GM23338 (cell line): ENCODE data around the gene CLDN15. TPM values are rescaled to one million over a fixed set of nuclear protein-coding genes. Genes with fewer than 3 reads are reported as not detected.
"Not testable (repeated sequence)": the region's sequence is repeated elsewhere in the genome, so short reads cannot be mapped to it uniquely, and the experiment has no call there.

ENCODE experiments used
- ATAC-seq: fragments of 200-7000 bp; cut with Tn5 transposase; 3 replicates; pipeline ENCODE4 v1.9.1; 2020
- DNase-seq: peaks from one replicate; pipeline ENCODE4 v3.0.0-alpha.2; 2015; ENCODE audit warnings: low spot score
- H2AFZ ChIP-seq: fragments of 200-600 bp; sonication (generic); 2 replicates; pipeline ENCODE4 v1.8.0; 2016; ENCODE audit warnings: antibody characterized with exemption, mild to moderate bottlenecking, moderate library complexity
- H3F3A ChIP-seq: fragments of 200-600 bp; sonication (generic); replicated peaks from 2 replicates; pipeline ENCODE4 v1.8.0; 2017; ENCODE audit warnings: antibody characterized with exemption, mixed run types, low read depth
- H3K27ac ChIP-seq: fragments of 200-600 bp; sonication (generic); 2 replicates; pipeline ENCODE4 v1.6.1; 2016; ENCODE audit warnings: low read depth
- H3K27me3 ChIP-seq: fragments of 200-600 bp; sonication (generic); 2 replicates; pipeline ENCODE4 v1.8.0; 2016; ENCODE audit warnings: mild to moderate bottlenecking, mixed run types, moderate library complexity; ENCODE audit not compliant: insufficient read depth
- H3K36me3 ChIP-seq: fragments of 200-600 bp; sonication (generic); 2 replicates; pipeline ENCODE4 v1.8.0; 2016; ENCODE audit warnings: mild to moderate bottlenecking; ENCODE audit not compliant: insufficient read depth
- H3K4me1 ChIP-seq: fragments of 200-600 bp; sonication (generic); 2 replicates; pipeline ENCODE4 v1.8.0; 2016; ENCODE audit warnings: mild to moderate bottlenecking, moderate library complexity; ENCODE audit not compliant: insufficient read depth
- H3K4me2 ChIP-seq: fragments of 200-600 bp; sonication (generic); 2 replicates; pipeline ENCODE4 v1.7.1; 2017; ENCODE audit warnings: mixed run types
- H3K4me3 ChIP-seq: fragments of 200-600 bp; sonication (generic); 2 replicates; pipeline ENCODE4 v1.6.1; 2016; ENCODE audit warnings: mixed run types
- H3K79me2 ChIP-seq: fragments of 200-600 bp; sonication (generic); replicated peaks from 2 replicates; pipeline ENCODE4 v1.8.0; 2017; ENCODE audit warnings: mild to moderate bottlenecking; ENCODE audit not compliant: insufficient read depth
- H3K9me2 ChIP-seq: fragments of 200-600 bp; sonication (generic); 2 replicates; pipeline ENCODE4 v1.8.0; 2017; ENCODE audit not compliant: insufficient read depth
- H4K20me1 ChIP-seq: fragments of 200-600 bp; sonication (generic); replicated peaks from 2 replicates; pipeline ENCODE4 v1.8.0; 2017; ENCODE audit warnings: mild to moderate bottlenecking; ENCODE audit not compliant: insufficient read depth
- H3K27ac Mint-ChIP-seq: 2 replicates; pipeline ENCODE4 v1.8.0; 2020; ENCODE audit warnings: inconsistent platforms, mild to moderate bottlenecking, moderate library complexity, mixed read lengths
- H3K27me3 Mint-ChIP-seq: 3 replicates; pipeline ENCODE4 v1.8.0; 2022; ENCODE audit warnings: low read depth, mild to moderate bottlenecking, moderate library complexity, mixed read lengths, inconsistent platforms; ENCODE audit not compliant: insufficient read depth, poor library complexity
- H3K36me3 Mint-ChIP-seq: 3 replicates; pipeline ENCODE4 v1.8.0; 2021; ENCODE audit warnings: low read depth, mild to moderate bottlenecking, inconsistent platforms, moderate library complexity, mixed read lengths
- H3K4me1 Mint-ChIP-seq: 3 replicates; pipeline ENCODE4 v1.8.0; 2020; ENCODE audit warnings: mild to moderate bottlenecking, inconsistent platforms, mixed read lengths
- H3K4me3 Mint-ChIP-seq: 3 replicates; pipeline ENCODE4 v1.8.0; 2021; ENCODE audit warnings: moderate library complexity, mild to moderate bottlenecking, inconsistent platforms, mixed read lengths
- H3K9me3 Mint-ChIP-seq: 3 replicates; pipeline ENCODE4 v1.8.0; 2020; ENCODE audit warnings: moderate library complexity, mild to moderate bottlenecking, inconsistent platforms, mixed read lengths
- CREB1 ChIP-seq: fragments of 250-450 bp; sonication (Bioruptor Pico); IDR thresholded peaks from 2 replicates; pipeline ENCODE4 v1.5.0; 2020; ENCODE audit warnings: low read depth, mild to moderate bottlenecking, moderate library complexity
- CTCF ChIP-seq, 2 experiments: fragments of 200-600 bp in 1 of 2; sonication (generic) in 1 of 2; conservative IDR thresholded peaks; 2 replicates each; pipeline versions ENCODE4 v1.5.1 to v1.6.1; 2016 to 2017; ENCODE audit warnings: antibody characterized with exemption in 2 of 2, low read depth in 2 of 2, mild to moderate bottlenecking in 2 of 2, moderate library complexity in 1 of 2
- ETS1 ChIP-seq: IDR thresholded peaks from 2 replicates; pipeline ENCODE4 v1.6.1; 2016; ENCODE audit warnings: antibody characterized with exemption
- EZH2 ChIP-seq: fragments of 200-600 bp; sonication (generic); IDR thresholded peaks from one replicate; pipeline ENCODE4 v1.8.0; 2017; ENCODE audit warnings: antibody characterized with exemption, mild to moderate bottlenecking, low read depth; ENCODE audit not compliant: unreplicated experiment
- EZH2phosphoT487 ChIP-seq: fragments of 200-600 bp; sonication (generic); IDR thresholded peaks from one replicate; pipeline ENCODE4 v1.8.1; 2018; ENCODE audit warnings: antibody characterized with exemption; ENCODE audit not compliant: unreplicated experiment
- JUNB ChIP-seq: IDR thresholded peaks from one replicate; pipeline ENCODE4 v1.6.1; 2016; ENCODE audit warnings: antibody characterized with exemption; ENCODE audit not compliant: unreplicated experiment
- ZNF114 ChIP-seq: fragments of 250-450 bp; sonication (Bioruptor Pico); IDR thresholded peaks from 2 replicates; pipeline ENCODE4 v1.5.0; 2020; ENCODE audit warnings: mild to moderate bottlenecking, moderate library complexity
- ZNF331 ChIP-seq: fragments of 250-450 bp; sonication (Bioruptor Pico); IDR thresholded peaks from 2 replicates; pipeline ENCODE4 v1.5.0; 2020; ENCODE audit warnings: low read depth, mild to moderate bottlenecking, moderate library complexity
- ZNF462 ChIP-seq: fragments of 250-450 bp; sonication (Bioruptor Pico); IDR thresholded peaks from 2 replicates; pipeline ENCODE4 v1.5.0; 2020; ENCODE audit warnings: mild to moderate bottlenecking, moderate library complexity
- polyA plus RNA-seq: library from polyadenylated mRNA; unstranded; fragments of >200 nt; fragmentation: Nextera tagmentation; extraction: Ambion mirVana; gene quantifications from 2 replicates; pipeline ENCODE4 v1.2.1, GENCODE V29; 2016
- total RNA-seq: library from RNA; depleted of rRNA; stranded (reverse); fragments of >200 nt; shearing (Covaris generic); gene quantifications from 2 replicates; pipeline ENCODE4 v1.2.3, GENCODE V29; 2014

CLDN15 gene
- total and polyA plus RNA-seq, 2 experiments from 2014 or later: 3.6 to 4.1 TPM

- Mint-ChIP-seq H3K27me3 (peaks cover 12% of the 10 kb centered on the region), H3K4me3 (no peak overlapping the region), H3K36me3 (no peaks in the 10 kb centered on the region), H3K4me1 (peaks cover 3% of the 10 kb centered on the region; the same call in 1 of the 3 replicates), H3K27ac (no peak overlapping the region), H3K9me3 (peaks cover 13% of the 10 kb centered on the region; the same call in 2 of the 3 replicates)
- ATAC-seq: no peak
- no peaks in the 10 kb centered on the region for H3K36me3 ChIP-seq
- H3K27ac ChIP-seq: no peak overlapping the region
- H4K20me1 ChIP-seq: no peaks in the 10 kb centered on the region
- no peak overlapping the region for H2AFZ ChIP-seq
- H3K4me2 ChIP-seq: no peak overlapping the region
- H3F3A ChIP-seq: no peaks in the 10 kb centered on the region
- peaks cover 3% of the 10 kb centered on the region; the same call in 1 of the 2 replicates for H3K4me1 ChIP-seq
- H3K79me2 ChIP-seq: no peaks in the 10 kb centered on the region
- H3K27me3 ChIP-seq: no peaks in the 10 kb centered on the region
- no peak overlapping the region for H3K4me3 ChIP-seq
- DNase-seq: no peak
- H3K9me2 ChIP-seq: no peaks in the 10 kb centered on the region
- TF ChIP-seq ZNF114 (CRISPR knock-in tag) (no peak), CREB1 (CRISPR knock-in tag) (no peak), JUNB (no peak), ETS1 (no peak), ZNF462 (CRISPR knock-in tag) (no peak), EZH2 (no peak), EZH2phosphoT487 (no peak), CTCF (conservative IDR thresholded peaks at IDR 0.05; ENCODE audit: low read depth in 2 of 2) (no peak), ZNF331 (CRISPR knock-in tag) (no peak)
These were observed 28.3 kb upstream of the CLDN15 start for GRCh38 chr7:101265622-101266516.

GRCh38 chr7:101264102-101264706 is 26.6 kb upstream of the CLDN15 start:
- not testable (repeated sequence) for ATAC-seq, H3K4me3 ChIP-seq, H3K27ac Mint-ChIP-seq, H3K36me3 ChIP-seq, H3K36me3 Mint-ChIP-seq, H3K4me2 ChIP-seq, H3K27me3 Mint-ChIP-seq, H3K27ac ChIP-seq, H3F3A ChIP-seq, DNase-seq, H4K20me1 ChIP-seq, H3K4me1 ChIP-seq, H3K79me2 ChIP-seq, H3K9me2 ChIP-seq, H3K4me3 Mint-ChIP-seq, H3K27me3 ChIP-seq, H3K9me3 Mint-ChIP-seq, H3K4me1 Mint-ChIP-seq
- peak overlapping the region; percentile 59; the same call in 1 of the 2 replicates for H2AFZ ChIP-seq
